ENCODE measurements around the gene DNAJB5. TPM values are rescaled to one million over a fixed set of nuclear protein-coding genes. Genes with fewer than 3 reads are reported as not detected.

Gene DNAJB5
- total and polyA plus RNA-seq, 4 donors, result 0.76 to 2.3 (median 1.8) TPM

GRCh38 chr9:35026671-35027070 is 37.1 kb downstream of the DNAJB5 start:
- Histone ChIP-seq H3K9ac (ENCODE audit: low read depth in 1 of 2, low read length in 2 of 2) (no peak overlapping the region), H3K27me3 (ENCODE audit: control insufficient read depth in 4 of 4, insufficient read depth in 4 of 4, low read length in 3 of 4) (no peaks in the 10 kb centered on the region), H3K4me3 (ENCODE audit: low read depth in 1 of 3, low read length in 3 of 3) (no peak overlapping the region), H3K36me3 (ENCODE audit: control insufficient read depth in 4 of 4, insufficient read depth in 3 of 4, low read depth in 1 of 4, low read length in 3 of 4) (peaks cover 0 to 16% (median 2%) of the 10 kb centered on the region in 4 donors), H3K4me1 (ENCODE audit: control insufficient read depth in 4 of 4, insufficient read depth in 4 of 4, low read length in 3 of 4) (peaks cover 0 to 3% (median 0%) of the 10 kb centered on the region in 4 donors), H3K27ac (ENCODE audit: low read depth in 1 of 2, low read length in 2 of 2) (no peak overlapping the region), H3K9me3 (ENCODE audit: control insufficient read depth in 4 of 4, low read length in 3 of 4) (no peaks in the 10 kb centered on the region)
- 85% methylated on average over 3 of the region's 3 CpGs for WGBS
- no peak for DNase-seq (ENCODE audit: low spot score)
- no peak for TF ChIP-seq SP1 (IDR thresholded peaks at IDR 0.05)
- no peak for TF ChIP-seq ATF3 (IDR thresholded peaks at IDR 0.05)
- no peak for TF ChIP-seq RXRA (IDR thresholded peaks at IDR 0.05)
- TF ChIP-seq ZBTB33 (IDR thresholded peaks at IDR 0.05), result no peak
- TF ChIP-seq EGR1 (IDR thresholded peaks at IDR 0.05; ENCODE audit: low read depth in 2 of 2), result no peak

- Histone ChIP-seq H3K9ac (ENCODE audit: low read depth in 1 of 2, low read length in 2 of 2) (no peak overlapping the region), H3K27me3 (ENCODE audit: control insufficient read depth in 4 of 4, insufficient read depth in 4 of 4, low read length in 3 of 4) (no peaks in the 10 kb centered on the region), H3K36me3 (ENCODE audit: control insufficient read depth in 4 of 4, insufficient read depth in 3 of 4, low read depth in 1 of 4, low read length in 3 of 4) (peaks cover 0 to 10% (median under 1%) of the 10 kb centered on the region in 4 donors), H3K4me3 (ENCODE audit: low read depth in 1 of 3, low read length in 3 of 3) (no peak overlapping the region), H3K27ac (ENCODE audit: low read depth in 1 of 2, low read length in 2 of 2) (no peak overlapping the region), H3K9me3 (ENCODE audit: control insufficient read depth in 4 of 4, low read length in 3 of 4) (no peaks in the 10 kb centered on the region), H3K4me1 (ENCODE audit: control insufficient read depth in 4 of 4, insufficient read depth in 4 of 4, low read length in 3 of 4) (peaks cover 0 to 3% (median 0%) of the 10 kb centered on the region in 4 donors)
- DNase-seq (ENCODE audit: low spot score), result no peak
- WGBS, result 58% methylated on average over 1 of the region's 1 CpG
- no peak for TF ChIP-seq HNF4G (IDR thresholded peaks at IDR 0.05)
- no peak for TF ChIP-seq JUND (IDR thresholded peaks at IDR 0.05)
- TF ChIP-seq FOXA2 (IDR thresholded peaks at IDR 0.05), result no peak
- TF ChIP-seq YY1 (IDR thresholded peaks at IDR 0.05), result no peak
- no peak for TF ChIP-seq CTCF (IDR thresholded peaks at IDR 0.05; ENCODE audit: low read depth, low read length, missing input control)
- no peak for TF ChIP-seq ZBTB33 (IDR thresholded peaks at IDR 0.05)
- TF ChIP-seq FOXA1 (IDR thresholded peaks at IDR 0.05), result no peak
- no peak for TF ChIP-seq RXRA (IDR thresholded peaks at IDR 0.05)
- no peak for TF ChIP-seq ATF3 (IDR thresholded peaks at IDR 0.05)
- no peak for TF ChIP-seq HNF4A (conservative IDR thresholded peaks at IDR 0.05)
- no peak for TF ChIP-seq RAD21 (IDR thresholded peaks at IDR 0.05)
- TF ChIP-seq MAX (IDR thresholded peaks at IDR 0.05), result no peak
- TF ChIP-seq GABPA (IDR thresholded peaks at IDR 0.05 in 1 of 2, conservative IDR thresholded peaks at IDR 0.05 in 1 of 2), result no peak
- no peak for TF ChIP-seq NR2F2 (IDR thresholded peaks at IDR 0.05)
- TF ChIP-seq SP1 (IDR thresholded peaks at IDR 0.05), result no peak
- TF ChIP-seq EGR1 (IDR thresholded peaks at IDR 0.05; ENCODE audit: low read depth in 2 of 2), result no peak
Measured at GRCh38 chr9:35027374-35027773, 37.8 kb downstream of the DNAJB5 start.
